Effector memory CD8-positive, alpha-beta T cell (primary cell): Measurements from ENCODE around the gene DNAJC18.
"Not testable (repeated sequence)": the region's sequence is repeated elsewhere in the genome, so short reads cannot be mapped to it uniquely, and the experiment has no call there.

Source experiments
- ATAC-seq: fragments of 150-1000 bp; cut with Tn5 transposase; replicated peaks from 2 replicates; pipeline ENCODE4 v1.10.0; 2021; ENCODE audit warnings: mild to moderate bottlenecking, moderate library complexity
- DNase-seq, 3 experiments: peaks; one replicate each; pipeline ENCODE4 v3.0.0; 2021
- H3K27ac Mint-ChIP-seq, 2 donors: one replicate each; pipeline ENCODE4 v1.8.0; 2022; ENCODE audit warnings: mild to moderate bottlenecking in 2 of 2, mixed read lengths in 2 of 2, moderate library complexity in 2 of 2
- H3K27me3 Mint-ChIP-seq, 2 donors: one replicate each; pipeline ENCODE4 v1.8.0; 2022; ENCODE audit warnings: mixed read lengths in 2 of 2
- H3K36me3 Mint-ChIP-seq: one replicate; pipeline ENCODE4 v1.8.0; 2022; ENCODE audit warnings: mild to moderate bottlenecking, moderate library complexity, mixed read lengths; ENCODE audit not compliant: insufficient read depth
- H3K4me1 Mint-ChIP-seq, 2 donors: one replicate each; pipeline ENCODE4 v1.8.0; 2022; ENCODE audit warnings: low read depth in 2 of 2, mixed read lengths in 2 of 2
- H3K4me3 Mint-ChIP-seq, 2 donors: one replicate each; pipeline ENCODE4 v1.8.0; 2022; ENCODE audit warnings: mild to moderate bottlenecking in 2 of 2, mixed read lengths in 2 of 2, moderate library complexity in 2 of 2
- H3K9me3 Mint-ChIP-seq, 2 donors: one replicate each; pipeline ENCODE4 v1.8.0; 2022; ENCODE audit warnings: mixed read lengths in 2 of 2

Gene DNAJC18

GRCh38 chr5:139457241-139457640 is 17.9 kb upstream of the DNAJC18 start:
- no peaks in the 10 kb centered on the region for H3K9me3 Mint-ChIP-seq
- H3K4me1 Mint-ChIP-seq = peaks cover 49 to 50% of the 10 kb centered on the region in 2 donors
- ATAC-seq = no peak
- no peak for DNase-seq
- no peaks in the 10 kb centered on the region for H3K27me3 Mint-ChIP-seq
- peak overlapping the region; percentile 66 to 83 for H3K27ac Mint-ChIP-seq
- peak overlapping the region in 1 of 2 donors; percentile 13 for H3K4me3 Mint-ChIP-seq
- H3K36me3 Mint-ChIP-seq = peaks cover 21% of the 10 kb centered on the region

GRCh38 chr5:139456776-139457175 is 17.5 kb upstream of the DNAJC18 start:
- no peaks in the 10 kb centered on the region for H3K9me3 Mint-ChIP-seq
- H3K36me3 Mint-ChIP-seq = peaks cover 21% of the 10 kb centered on the region
- H3K27me3 Mint-ChIP-seq = no peaks in the 10 kb centered on the region
- peaks cover 47 to 50% of the 10 kb centered on the region in 2 donors for H3K4me1 Mint-ChIP-seq
- no peak for DNase-seq
- ATAC-seq = no peak
- H3K4me3 Mint-ChIP-seq = no peak overlapping the region
- peak overlapping the region; percentile 66 to 83 for H3K27ac Mint-ChIP-seq

GRCh38 chr5:139454568-139455290 is 15.4 kb upstream of the DNAJC18 start:
- H3K36me3 Mint-ChIP-seq = peaks cover 21% of the 10 kb centered on the region
- no peaks in the 10 kb centered on the region for H3K27me3 Mint-ChIP-seq
- H3K27ac Mint-ChIP-seq = peak overlapping the region; percentile 72 to 84
- ATAC-seq (no peak), DNase-seq (no peak)
- peak overlapping the region in 1 of 2 donors; percentile 3 for H3K4me3 Mint-ChIP-seq
- H3K4me1 Mint-ChIP-seq = peaks cover 45 to 50% of the 10 kb centered on the region in 2 donors
- no peaks in the 10 kb centered on the region for H3K9me3 Mint-ChIP-seq

DNA sequence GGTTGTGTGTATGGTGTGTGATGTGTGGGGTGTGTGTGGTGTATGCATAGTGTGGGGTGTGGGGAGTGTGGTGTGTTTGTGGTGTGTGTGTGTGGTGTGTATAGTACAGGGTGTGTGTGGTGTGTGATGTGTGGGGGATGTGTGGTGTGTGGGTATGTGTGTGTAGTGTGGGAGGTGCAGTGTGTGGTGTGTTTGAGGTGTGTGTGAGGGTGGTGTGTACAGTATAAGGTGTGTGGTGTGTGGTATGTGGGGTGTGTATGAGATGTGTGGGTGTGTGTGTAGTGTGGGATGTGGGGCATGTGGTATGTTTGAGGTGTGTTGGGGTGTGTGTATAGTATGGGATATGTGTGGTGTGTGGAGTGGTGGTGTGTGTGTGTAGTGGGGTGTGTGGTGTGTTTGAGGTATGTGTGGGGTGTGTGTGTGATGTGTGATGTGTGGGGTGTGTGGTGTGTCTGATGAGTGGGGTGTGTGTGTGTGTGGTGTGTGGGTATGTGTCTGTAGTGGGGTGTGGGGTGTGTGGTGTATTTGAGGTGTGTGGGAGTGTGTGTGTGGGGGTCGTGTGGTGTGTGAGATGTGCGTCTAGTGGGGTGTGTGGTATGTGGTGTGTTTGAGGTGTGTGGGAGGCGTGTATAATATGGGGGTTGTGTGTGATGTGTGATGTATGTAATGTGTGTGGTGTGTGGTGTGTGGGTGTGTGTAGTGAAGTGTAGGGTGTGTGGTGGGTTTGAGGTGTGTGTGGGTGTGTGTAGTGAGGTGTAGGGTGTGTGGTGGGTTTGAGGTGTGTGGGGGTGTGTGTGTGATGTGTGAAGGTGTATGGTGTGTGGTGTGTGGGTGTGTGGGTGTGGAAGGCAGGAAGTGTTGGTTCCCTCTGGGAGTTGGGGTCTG is 14.6 kb upstream of the DNAJC18 start:
- H3K27me3 Mint-ChIP-seq = no peaks in the 10 kb centered on the region
- H3K9me3 Mint-ChIP-seq = no peaks in the 10 kb centered on the region
- peak; percentile 51 to 59 (median 53) for DNase-seq
- peaks cover 21% of the 10 kb centered on the region for H3K36me3 Mint-ChIP-seq
- peaks cover 37 to 45% of the 10 kb centered on the region in 2 donors for H3K4me1 Mint-ChIP-seq
- peak overlapping the region; percentile 72 to 84 for H3K27ac Mint-ChIP-seq
- ATAC-seq = peak; percentile 56
- peak overlapping the region in 1 of 2 donors; percentile 3 for H3K4me3 Mint-ChIP-seq

- Mint-ChIP-seq H3K9me3 (no peaks in the 10 kb centered on the region), H3K4me1 (peaks cover 32 to 44% of the 10 kb centered on the region in 2 donors), H3K36me3 (peaks cover 21% of the 10 kb centered on the region), H3K27me3 (no peaks in the 10 kb centered on the region), H3K4me3 (no peak overlapping the region), H3K27ac (no peak overlapping the region)
- DNase-seq (no peak), ATAC-seq (no peak)
Observed at GRCh38 chr5:139451878-139452660, 12.7 kb upstream of the DNAJC18 start.

- DNase-seq (no peak), ATAC-seq (no peak)
- H3K4me3 Mint-ChIP-seq = no peak overlapping the region
- peaks cover 32 to 43% of the 10 kb centered on the region in 2 donors for H3K4me1 Mint-ChIP-seq
- H3K27ac Mint-ChIP-seq = no peak overlapping the region
- H3K27me3 Mint-ChIP-seq = no peaks in the 10 kb centered on the region
- H3K36me3 Mint-ChIP-seq = peaks cover 21% of the 10 kb centered on the region
- H3K9me3 Mint-ChIP-seq = no peaks in the 10 kb centered on the region
Observed at GRCh38 chr5:139451176-139451575, 11.9 kb upstream of the DNAJC18 start.

GRCh38 chr5:139446956-139447779 is 7.8 kb upstream of the DNAJC18 start:
- Mint-ChIP-seq H3K36me3 (no peaks in the 10 kb centered on the region), H3K27me3 (no peaks in the 10 kb centered on the region), H3K4me1 (peaks cover 22 to 36% of the 10 kb centered on the region in 2 donors), H3K27ac (peak overlapping the region in 1 of 2 donors; percentile 51), H3K4me3 (no peak overlapping the region), H3K9me3 (no peaks in the 10 kb centered on the region)
- DNase-seq (no peak), ATAC-seq (no peak)

- H3K9me3 Mint-ChIP-seq = no peaks in the 10 kb centered on the region
- H3K27ac Mint-ChIP-seq = peak overlapping the region in 1 of 2 donors; percentile 19
- H3K4me3 Mint-ChIP-seq = no peak overlapping the region
- ATAC-seq = no peak
- DNase-seq = no peak
- H3K27me3 Mint-ChIP-seq = no peaks in the 10 kb centered on the region
- H3K36me3 Mint-ChIP-seq = no peaks in the 10 kb centered on the region
- H3K4me1 Mint-ChIP-seq = peaks cover 22 to 36% of the 10 kb centered on the region in 2 donors
Observed at GRCh38 chr5:139445325-139446170, 6.2 kb upstream of the DNAJC18 start.

DNA sequence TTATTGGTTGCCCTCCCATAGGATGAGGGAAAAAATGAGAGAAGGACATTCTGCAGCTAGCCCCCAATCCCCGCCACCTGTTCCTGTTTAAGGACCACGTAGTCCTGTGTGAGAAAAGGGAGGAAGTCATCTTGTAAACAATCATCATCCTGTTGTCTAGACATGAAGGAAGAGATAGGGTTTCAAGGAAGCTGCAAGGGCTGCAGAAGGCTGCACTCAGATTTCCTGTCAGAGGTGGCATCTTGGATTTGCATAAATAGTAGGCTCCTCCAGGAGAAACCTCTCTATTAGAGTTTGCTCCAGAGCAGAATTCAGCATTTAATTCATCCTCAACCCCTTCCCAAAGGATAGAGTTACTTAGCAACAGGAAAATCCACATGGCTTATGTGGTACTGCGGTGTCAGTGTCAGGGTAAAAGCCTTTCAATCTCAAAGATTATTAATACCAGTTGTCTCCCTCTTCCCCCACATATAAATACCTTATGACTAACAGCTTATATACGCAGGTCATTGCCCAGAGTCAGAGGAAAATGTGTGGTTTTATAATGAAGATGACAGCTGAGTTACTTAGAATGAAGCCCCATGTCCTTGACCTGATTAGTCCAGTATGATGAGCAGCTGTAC is 4.6 kb upstream of the DNAJC18 start:
- ATAC-seq (peak; percentile 20), DNase-seq (no peak)
- H3K4me1 Mint-ChIP-seq = peaks cover 30 to 44% of the 10 kb centered on the region in 2 donors

GRCh38 chr5:139440416-139440815 is 1.1 kb upstream of the DNAJC18 start:
- Mint-ChIP-seq H3K4me1 (peaks cover 26 to 29% of the 10 kb centered on the region in 2 donors), H3K27ac (peak overlapping the region in 1 of 2 donors; percentile 100)
- not testable (repeated sequence) for H3K36me3 Mint-ChIP-seq, ATAC-seq, H3K9me3 Mint-ChIP-seq, DNase-seq, H3K4me3 Mint-ChIP-seq, H3K27me3 Mint-ChIP-seq

More for the DNA sequence above, 4.6 kb upstream of the DNAJC18 start:
- H3K4me3 Mint-ChIP-seq = no peak overlapping the region
- H3K27ac Mint-ChIP-seq = peak overlapping the region; percentile 44 to 55
- peaks cover 6% of the 10 kb centered on the region for H3K36me3 Mint-ChIP-seq
- no peaks in the 10 kb centered on the region for H3K27me3 Mint-ChIP-seq
- H3K9me3 Mint-ChIP-seq = no peaks in the 10 kb centered on the region

- ATAC-seq (no peak), DNase-seq (no peak)
- no peaks in the 10 kb centered on the region for H3K27me3 Mint-ChIP-seq
- H3K4me1 Mint-ChIP-seq = peaks cover 23 to 24% of the 10 kb centered on the region in 2 donors
- H3K9me3 Mint-ChIP-seq = no peaks in the 10 kb centered on the region
- peaks cover 8% of the 10 kb centered on the region for H3K36me3 Mint-ChIP-seq
- peak overlapping the region; percentile 98 to 100 for H3K27ac Mint-ChIP-seq
- H3K4me3 Mint-ChIP-seq = peak overlapping the region; percentile 97 to 99
Observed at GRCh38 chr5:139438707-139439012, 665 bp downstream of the DNAJC18 start.
